Measurements from ENCODE around the gene GPD2. TPM values are rescaled to one million over a fixed set of nuclear protein-coding genes. Genes with fewer than 3 reads are reported as not detected.

The GPD2 gene
- polyA plus RNA-seq (1.9 and 3.5 TPM in 2 replicates), polyA minus RNA-seq (7.9 and 11.2 TPM in 2 replicates)

DNA sequence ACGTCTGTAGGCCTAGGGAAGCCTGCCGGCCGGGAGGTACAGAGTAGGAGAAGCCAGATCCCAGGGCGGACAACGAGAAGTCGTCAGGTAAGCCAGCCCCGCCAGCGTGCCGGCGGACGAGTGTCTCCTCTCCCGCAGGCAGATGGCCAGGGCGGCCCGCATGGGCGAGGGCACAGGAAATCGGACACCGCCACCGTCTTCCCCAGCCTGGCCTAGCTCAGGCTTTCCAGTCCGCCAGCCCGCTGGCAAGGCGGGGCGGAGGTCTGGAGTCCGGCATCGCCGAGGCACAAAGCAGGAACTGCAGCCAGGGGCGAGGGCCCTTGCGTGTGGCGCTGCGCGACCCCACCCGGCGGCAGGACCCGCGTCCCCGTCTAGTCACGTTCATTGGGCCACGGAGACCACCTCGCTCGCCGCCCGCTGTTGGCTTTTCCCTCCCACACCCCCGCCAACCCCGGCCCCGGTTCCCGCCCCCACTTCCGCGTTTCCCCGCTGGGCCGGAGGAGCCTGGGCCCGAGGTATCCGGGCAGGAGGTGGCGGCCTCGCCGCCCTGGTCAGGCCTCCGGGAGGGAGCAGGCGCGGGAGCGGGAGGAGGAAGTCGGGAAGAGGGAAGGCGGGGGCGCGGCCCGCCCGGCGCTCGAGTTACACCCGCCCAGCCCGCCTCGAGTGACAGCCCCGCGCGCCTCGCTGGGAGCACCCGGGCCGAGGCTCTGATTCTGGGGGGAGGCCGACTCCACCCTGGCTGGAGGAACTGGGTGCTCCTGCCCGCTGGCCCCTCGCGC is at the start of gene GPD2:
Gene GPD2 (plus strand): TSS at position 662 of the 779 bp plus-strand sequence. CDS start 39,727 bp downstream, outside the sequence.
- Histone ChIP-seq H3K27ac (ENCODE audit: low read length) (no peak within 1 kb of the TSS), H3K27me3 (ENCODE audit: insufficient read depth, low read depth, low read length) (peaks cover 18% of the 10 kb centered on the region), H3K9ac (ENCODE audit: low read length) (peak within 1 kb of the TSS; percentile 66), H3K4me2 (ENCODE audit: low read length) (peak within 1 kb of the TSS; percentile 25), H4K20me1 (ENCODE audit: insufficient read depth) (no peaks in the 10 kb centered on the region), H3F3A (ENCODE audit: insufficient read depth, low read length, poor library complexity, severe bottlenecking) (no peaks in the 10 kb centered on the region), H3K36me3 (ENCODE audit: insufficient read depth, low read length) (no peaks in the 10 kb centered on the region), H3K79me2 (replicated peaks; ENCODE audit: insufficient read depth, low read length) (no peaks in the 10 kb centered on the region), H3K4me3 (ENCODE audit: low read length) (peak within 1 kb of the TSS; percentile 75), H2AFZ (ENCODE audit: low read depth, low read length) (peak within 1 kb of the TSS; percentile 40), H3K9me2 (ENCODE audit: insufficient read depth, low read length) (no peaks in the 10 kb centered on the region), H3K9me3 (ENCODE audit: low read length) (no peaks in the 10 kb centered on the region)
- no peak for TF ChIP-seq MXI1 (conservative IDR thresholded peaks at IDR 0.05; ENCODE audit: poor library complexity, severe bottlenecking)
- no peak for TF ChIP-seq TAF1 (IDR thresholded peaks at IDR 0.05; ENCODE audit: low read depth)
- TF ChIP-seq EP300 (conservative IDR thresholded peaks at IDR 0.05; ENCODE audit: poor library complexity, severe bottlenecking): no peak
- no peak for TF ChIP-seq EZH2 (IDR thresholded peaks at IDR 0.05; ENCODE audit: borderline replicate concordance, insufficient read depth, low read length, poor library complexity, severe bottlenecking)
- TF ChIP-seq, protein P1, sequence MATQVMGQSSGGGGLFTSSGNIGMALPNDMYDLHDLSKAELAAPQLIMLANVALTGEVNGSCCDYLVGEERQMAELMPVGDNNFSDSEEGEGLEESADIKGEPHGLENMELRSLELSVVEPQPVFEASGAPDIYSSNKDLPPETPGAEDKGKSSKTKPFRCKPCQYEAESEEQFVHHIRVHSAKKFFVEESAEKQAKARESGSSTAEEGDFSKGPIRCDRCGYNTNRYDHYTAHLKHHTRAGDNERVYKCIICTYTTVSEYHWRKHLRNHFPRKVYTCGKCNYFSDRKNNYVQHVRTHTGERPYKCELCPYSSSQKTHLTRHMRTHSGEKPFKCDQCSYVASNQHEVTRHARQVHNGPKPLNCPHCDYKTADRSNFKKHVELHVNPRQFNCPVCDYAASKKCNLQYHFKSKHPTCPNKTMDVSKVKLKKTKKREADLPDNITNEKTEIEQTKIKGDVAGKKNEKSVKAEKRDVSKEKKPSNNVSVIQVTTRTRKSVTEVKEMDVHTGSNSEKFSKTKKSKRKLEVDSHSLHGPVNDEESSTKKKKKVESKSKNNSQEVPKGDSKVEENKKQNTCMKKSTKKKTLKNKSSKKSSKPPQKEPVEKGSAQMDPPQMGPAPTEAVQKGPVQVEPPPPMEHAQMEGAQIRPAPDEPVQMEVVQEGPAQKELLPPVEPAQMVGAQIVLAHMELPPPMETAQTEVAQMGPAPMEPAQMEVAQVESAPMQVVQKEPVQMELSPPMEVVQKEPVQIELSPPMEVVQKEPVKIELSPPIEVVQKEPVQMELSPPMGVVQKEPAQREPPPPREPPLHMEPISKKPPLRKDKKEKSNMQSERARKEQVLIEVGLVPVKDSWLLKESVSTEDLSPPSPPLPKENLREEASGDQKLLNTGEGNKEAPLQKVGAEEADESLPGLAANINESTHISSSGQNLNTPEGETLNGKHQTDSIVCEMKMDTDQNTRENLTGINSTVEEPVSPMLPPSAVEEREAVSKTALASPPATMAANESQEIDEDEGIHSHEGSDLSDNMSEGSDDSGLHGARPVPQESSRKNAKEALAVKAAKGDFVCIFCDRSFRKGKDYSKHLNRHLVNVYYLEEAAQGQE (IDR thresholded peaks at IDR 0.05; ENCODE audit: borderline replicate concordance): no peak
- TF ChIP-seq, protein P2, sequence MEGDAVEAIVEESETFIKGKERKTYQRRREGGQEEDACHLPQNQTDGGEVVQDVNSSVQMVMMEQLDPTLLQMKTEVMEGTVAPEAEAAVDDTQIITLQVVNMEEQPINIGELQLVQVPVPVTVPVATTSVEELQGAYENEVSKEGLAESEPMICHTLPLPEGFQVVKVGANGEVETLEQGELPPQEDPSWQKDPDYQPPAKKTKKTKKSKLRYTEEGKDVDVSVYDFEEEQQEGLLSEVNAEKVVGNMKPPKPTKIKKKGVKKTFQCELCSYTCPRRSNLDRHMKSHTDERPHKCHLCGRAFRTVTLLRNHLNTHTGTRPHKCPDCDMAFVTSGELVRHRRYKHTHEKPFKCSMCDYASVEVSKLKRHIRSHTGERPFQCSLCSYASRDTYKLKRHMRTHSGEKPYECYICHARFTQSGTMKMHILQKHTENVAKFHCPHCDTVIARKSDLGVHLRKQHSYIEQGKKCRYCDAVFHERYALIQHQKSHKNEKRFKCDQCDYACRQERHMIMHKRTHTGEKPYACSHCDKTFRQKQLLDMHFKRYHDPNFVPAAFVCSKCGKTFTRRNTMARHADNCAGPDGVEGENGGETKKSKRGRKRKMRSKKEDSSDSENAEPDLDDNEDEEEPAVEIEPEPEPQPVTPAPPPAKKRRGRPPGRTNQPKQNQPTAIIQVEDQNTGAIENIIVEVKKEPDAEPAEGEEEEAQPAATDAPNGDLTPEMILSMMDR (IDR thresholded peaks at IDR 0.05; ENCODE audit: poor library complexity, severe bottlenecking): no peak
- TF ChIP-seq RAD21 (conservative IDR thresholded peaks at IDR 0.05): no peak
- no peak for TF ChIP-seq SMC3 (conservative IDR thresholded peaks at IDR 0.05; ENCODE audit: poor library complexity)
- TF ChIP-seq POLR2AphosphoS5 (IDR thresholded peaks at IDR 0.05): no peak

DNA sequence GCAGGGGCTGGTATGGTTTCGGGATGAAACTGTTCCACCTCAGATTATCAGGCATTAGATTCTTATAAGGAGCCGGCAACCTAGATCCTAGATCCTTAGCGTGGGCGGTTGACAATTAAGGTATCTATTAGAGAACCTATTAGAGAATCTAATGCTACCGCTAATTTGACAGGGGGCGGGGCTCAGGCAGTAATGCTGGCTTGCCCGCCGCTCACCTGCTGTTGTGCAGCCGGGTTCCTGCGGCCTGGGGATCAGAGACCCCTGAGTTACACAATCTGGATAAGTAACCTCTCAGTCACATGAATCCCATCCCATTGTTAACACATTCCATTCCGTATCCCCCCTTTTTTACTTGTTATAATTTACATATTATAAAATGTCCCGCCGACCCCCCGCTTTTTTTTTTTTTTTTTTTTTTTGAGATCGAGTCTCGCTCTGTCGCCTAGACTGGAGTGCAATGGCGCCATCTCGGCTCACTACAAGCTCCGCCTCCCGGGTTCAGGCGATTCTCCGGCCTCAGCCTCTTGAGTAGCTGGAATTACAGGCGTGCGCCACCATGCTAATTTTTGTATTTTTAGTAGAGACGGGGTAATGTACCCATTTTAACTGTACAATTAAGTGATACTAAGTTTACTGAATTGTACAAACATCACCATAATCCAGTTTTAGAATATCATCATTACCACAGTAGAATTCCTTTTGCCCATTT is 42.0 kb upstream of the GPD2 start:
- TF ChIP-seq, protein P2 (IDR thresholded peaks at IDR 0.05; ENCODE audit: poor library complexity, severe bottlenecking): no peak
- TF ChIP-seq POLR2AphosphoS5 (IDR thresholded peaks at IDR 0.05) (no peak), RAD21 (conservative IDR thresholded peaks at IDR 0.05) (no peak), TAF1 (IDR thresholded peaks at IDR 0.05; ENCODE audit: low read depth) (no peak), EZH2 (IDR thresholded peaks at IDR 0.05; ENCODE audit: borderline replicate concordance, insufficient read depth, low read length, poor library complexity, severe bottlenecking) (no peak), SMC3 (conservative IDR thresholded peaks at IDR 0.05; ENCODE audit: poor library complexity) (no peak)
- TF ChIP-seq, protein P1 (IDR thresholded peaks at IDR 0.05; ENCODE audit: borderline replicate concordance): no peak
- H3K4me3 ChIP-seq (ENCODE audit: low read length): no peak overlapping the region
- H3K27ac ChIP-seq (ENCODE audit: low read length): no peak overlapping the region
- no peaks in the 10 kb centered on the region for H3K9me2 ChIP-seq (ENCODE audit: insufficient read depth, low read length)
- no peaks in the 10 kb centered on the region for H3K79me2 ChIP-seq (replicated peaks; ENCODE audit: insufficient read depth, low read length)
- H4K20me1 ChIP-seq (ENCODE audit: insufficient read depth): no peaks in the 10 kb centered on the region
- no peaks in the 10 kb centered on the region for H3K9me3 ChIP-seq (ENCODE audit: low read length)
- no peaks in the 10 kb centered on the region for H3F3A ChIP-seq (ENCODE audit: insufficient read depth, low read length, poor library complexity, severe bottlenecking)
- H3K36me3 ChIP-seq (ENCODE audit: insufficient read depth, low read length): no peaks in the 10 kb centered on the region
- no peaks in the 10 kb centered on the region for H3K27me3 ChIP-seq (ENCODE audit: insufficient read depth, low read depth, low read length)
- no peak overlapping the region for H3K4me2 ChIP-seq (ENCODE audit: low read length)
- H2AFZ ChIP-seq (ENCODE audit: low read depth, low read length): no peak overlapping the region
- no peak overlapping the region for H3K9ac ChIP-seq (ENCODE audit: low read length)
